Trophoblast cell (in vitro differentiated cells and primary cell): Measurements from ENCODE around the gene FERMT2.

Source experiments
- DNase-seq, 2 donors: peaks; one replicate each; pipeline ENCODE4 v3.0.0-alpha.2; 2016
- H2AFZ ChIP-seq: 2 replicates; pipeline ENCODE4 v1.6.1; 2013; ENCODE audit warnings: low read length, moderate library complexity, mild to moderate bottlenecking; ENCODE audit not compliant: insufficient read depth, poor library complexity
- H2AK5ac ChIP-seq: 2 replicates; pipeline ENCODE4 v1.6.1; 2013; ENCODE audit warnings: mild to moderate bottlenecking, low read length
- H2BK120ac ChIP-seq: 2 replicates; pipeline ENCODE4 v1.6.1; 2013; ENCODE audit warnings: low read length, mild to moderate bottlenecking, moderate library complexity; ENCODE audit not compliant: insufficient read depth, poor library complexity
- H2BK12ac ChIP-seq: 2 replicates; pipeline ENCODE4 v1.6.1; 2013; ENCODE audit warnings: mild to moderate bottlenecking, low read length, moderate library complexity
- H2BK5ac ChIP-seq: 2 replicates; pipeline ENCODE4 v1.6.1; 2013; ENCODE audit warnings: low read length, low read depth, moderate library complexity, mild to moderate bottlenecking; ENCODE audit not compliant: poor library complexity
- H3K14ac ChIP-seq: 2 replicates; pipeline ENCODE4 v1.6.1; 2013; ENCODE audit warnings: mild to moderate bottlenecking, low read length
- H3K18ac ChIP-seq: 2 replicates; pipeline ENCODE4 v1.6.1; 2013; ENCODE audit warnings: mild to moderate bottlenecking, low read length
- H3K23ac ChIP-seq: 2 replicates; pipeline ENCODE4 v1.6.1; 2013; ENCODE audit warnings: low read length
- H3K27ac ChIP-seq: 2 replicates; pipeline ENCODE4 v1.5.1; 2013; ENCODE audit warnings: low read depth, mild to moderate bottlenecking, inconsistent platforms, low read length, moderate library complexity
- H3K27me3 ChIP-seq: 2 replicates; pipeline ENCODE4 v1.6.1; 2013; ENCODE audit warnings: inconsistent platforms, mild to moderate bottlenecking, low read length, moderate library complexity; ENCODE audit not compliant: insufficient read depth
- H3K36me3 ChIP-seq, 2 experiments: 1 replicate in 1 of 2; 2 replicates in 1 of 2; pipeline ENCODE4 v1.6.1; 2013; ENCODE audit warnings: low read length in 2 of 2, mild to moderate bottlenecking in 2 of 2, moderate library complexity in 1 of 2; ENCODE audit not compliant: insufficient read depth in 2 of 2, control insufficient read depth in 1 of 2
- H3K4ac ChIP-seq: 2 replicates; pipeline ENCODE4 v1.6.1; 2013; ENCODE audit warnings: low read depth, mild to moderate bottlenecking, low read length, moderate library complexity
- H3K4me1 ChIP-seq, 2 experiments: 1 replicate in 1 of 2; 2 replicates in 1 of 2; pipeline ENCODE4 v1.6.1; 2013; ENCODE audit warnings: low read length in 2 of 2, mild to moderate bottlenecking in 2 of 2, moderate library complexity in 1 of 2; ENCODE audit not compliant: insufficient read depth in 2 of 2, control insufficient read depth in 1 of 2
- H3K4me2 ChIP-seq: 2 replicates; pipeline ENCODE4 v1.6.1; 2013; ENCODE audit warnings: inconsistent platforms, mild to moderate bottlenecking, low read length, moderate library complexity
- H3K4me3 ChIP-seq: 2 replicates; pipeline ENCODE4 v1.5.1; 2013; ENCODE audit warnings: mild to moderate bottlenecking, low read depth, low read length, inconsistent platforms
- H3K79me1 ChIP-seq: one replicate; pipeline ENCODE4 v1.6.1; 2013; ENCODE audit warnings: low read length
- H3K79me2 ChIP-seq: 2 replicates; pipeline ENCODE4 v1.6.1; 2013; ENCODE audit warnings: low read length, mild to moderate bottlenecking; ENCODE audit not compliant: control insufficient read depth, insufficient read depth, poor library complexity
- H3K9ac ChIP-seq: 2 replicates; pipeline ENCODE4 v1.6.1; 2013; ENCODE audit warnings: mild to moderate bottlenecking, low read length
- H3K9me3 ChIP-seq: 2 replicates; pipeline ENCODE4 v1.6.1; 2013; ENCODE audit warnings: low read depth, mild to moderate bottlenecking, control low read depth, inconsistent platforms, low read length; ENCODE audit not compliant: insufficient read depth
- H4K12ac ChIP-seq: 2 replicates; pipeline ENCODE4 v1.6.1; 2013; ENCODE audit warnings: low read depth, mild to moderate bottlenecking, low read length, moderate library complexity
- H4K8ac ChIP-seq: 2 replicates; pipeline ENCODE4 v1.6.1; 2013; ENCODE audit warnings: low read depth, mild to moderate bottlenecking, low read length, moderate library complexity
- H4K91ac ChIP-seq: one replicate; pipeline ENCODE4 v1.6.1; 2013; ENCODE audit warnings: low read depth, mild to moderate bottlenecking, low read length, moderate library complexity
- WGBS: extraction: QIAGEN DNeasy Blood & Tissue Kit; methylation state at CpG from one replicate; pipeline ENCODE4 v1.1.7; 2013; ENCODE audit warnings: missing lambda C conversion rate; ENCODE audit not compliant: insufficient read length, insufficient coverage; ENCODE audit errors: extremely low coverage; 5-methylcytosine and 5-hydroxymethylcytosine counted together

FERMT2 gene

DNA sequence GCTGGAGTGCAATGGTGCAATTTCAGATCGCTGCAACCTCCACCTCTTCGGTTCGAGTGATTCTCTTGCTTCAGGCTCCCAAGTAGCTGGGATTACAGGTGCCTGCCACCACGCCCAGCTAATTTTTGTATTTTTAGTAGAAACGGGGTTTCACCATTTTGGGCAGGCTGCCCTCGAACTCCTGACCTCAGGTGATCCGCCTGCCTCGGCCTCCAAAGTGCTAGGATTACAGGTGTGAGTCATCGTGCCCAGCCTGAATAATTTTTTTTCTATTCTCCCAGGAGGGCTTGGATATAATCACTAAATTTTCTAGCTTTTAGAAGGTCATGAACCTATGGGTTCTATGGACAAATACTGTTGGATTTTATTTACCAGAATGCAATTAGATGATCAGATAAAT is 114.8 kb downstream of the FERMT2 start:
- Histone ChIP-seq H2BK5ac (peak overlapping the region; percentile 89), H3K4me2 (no peak overlapping the region), H3K4me1 (peaks cover 7 to 10% of the 10 kb centered on the region in 2 experiments), H3K4ac (no peak overlapping the region), H2AK5ac (no peak overlapping the region), H4K12ac (no peak overlapping the region), H3K79me2 (no peaks in the 10 kb centered on the region), H3K9ac (no peak overlapping the region), H4K91ac (peak overlapping the region; percentile 66), H2AFZ (no peak overlapping the region), H2BK120ac (no peak overlapping the region), H3K18ac (no peak overlapping the region), H3K9me3 (no peaks in the 10 kb centered on the region), H4K8ac (no peak overlapping the region), H3K36me3 (no peaks in the 10 kb centered on the region), H3K27me3 (no peaks in the 10 kb centered on the region), H3K14ac (peak overlapping the region; percentile 51), H3K23ac (no peak overlapping the region), H2BK12ac (peak overlapping the region; percentile 92), H3K4me3 (no peak overlapping the region), H3K27ac (no peak overlapping the region), H3K79me1 (peaks cover 11% of the 10 kb centered on the region)
- DNase-seq = no peak
- WGBS = no CpG with 5 or more reads among the region's 9 CpGs

DNA sequence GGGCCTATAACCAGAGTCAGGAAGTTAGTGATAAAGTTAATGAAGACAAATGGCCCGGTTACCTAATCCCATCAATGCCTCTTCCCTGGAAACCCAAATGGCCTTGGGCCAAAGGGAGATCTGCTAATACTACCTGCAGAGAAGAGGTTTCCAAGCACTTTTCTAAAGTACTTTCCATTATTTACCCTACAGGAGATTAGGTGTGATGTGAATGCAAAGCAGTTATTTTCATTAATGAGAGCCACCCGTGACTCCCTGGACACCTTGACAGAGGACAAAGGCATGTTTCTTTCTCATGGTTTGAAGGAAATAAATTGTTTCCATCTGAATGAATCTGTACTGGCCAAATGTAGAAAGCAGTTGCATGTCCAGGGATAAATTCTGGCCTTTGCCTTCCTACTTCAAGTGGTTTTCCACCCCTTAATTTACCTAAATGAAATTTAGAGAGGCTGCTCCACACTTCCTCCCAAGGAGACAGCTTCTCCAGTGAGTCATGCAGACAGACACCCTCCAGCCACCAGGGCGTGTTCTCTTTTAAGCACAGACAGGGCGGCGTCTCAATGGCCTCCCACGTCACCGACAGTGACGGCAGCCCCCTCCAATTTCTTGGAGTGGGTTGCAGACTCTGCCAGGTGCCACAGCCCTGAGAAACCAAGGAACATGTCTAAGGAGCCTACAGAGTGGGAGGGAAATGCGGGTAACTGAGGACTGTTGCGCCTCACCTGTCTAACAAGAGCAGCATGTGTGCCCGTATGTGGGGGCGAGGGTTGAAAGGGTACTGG is 115.5 kb downstream of the FERMT2 start:
- Histone ChIP-seq H4K12ac (no peak overlapping the region), H3K23ac (no peak overlapping the region), H3K27ac (peak overlapping the region; percentile 88), H3K4me2 (peak overlapping the region; percentile 38), H2BK120ac (peak overlapping the region; percentile 93), H3K9ac (no peak overlapping the region), H3K79me2 (no peaks in the 10 kb centered on the region), H3K27me3 (no peaks in the 10 kb centered on the region), H3K36me3 (no peaks in the 10 kb centered on the region), H2BK5ac (peak overlapping the region; percentile 89), H2AK5ac (peak overlapping the region; percentile 72), H3K4ac (peak overlapping the region; percentile 59), H3K14ac (peak overlapping the region; percentile 86), H3K18ac (peak overlapping the region; percentile 97), H2AFZ (no peak overlapping the region), H3K4me3 (no peak overlapping the region), H3K79me1 (peaks cover 11% of the 10 kb centered on the region), H4K8ac (peak overlapping the region; percentile 80), H2BK12ac (peak overlapping the region; percentile 98), H3K9me3 (no peaks in the 10 kb centered on the region), H4K91ac (peak overlapping the region; percentile 92), H3K4me1 (peaks cover 7 to 10% of the 10 kb centered on the region in 2 experiments)
- no CpG with 5 or more reads among the region's 12 CpGs for WGBS
- DNase-seq = peak; percentile 89 to 97

DNA sequence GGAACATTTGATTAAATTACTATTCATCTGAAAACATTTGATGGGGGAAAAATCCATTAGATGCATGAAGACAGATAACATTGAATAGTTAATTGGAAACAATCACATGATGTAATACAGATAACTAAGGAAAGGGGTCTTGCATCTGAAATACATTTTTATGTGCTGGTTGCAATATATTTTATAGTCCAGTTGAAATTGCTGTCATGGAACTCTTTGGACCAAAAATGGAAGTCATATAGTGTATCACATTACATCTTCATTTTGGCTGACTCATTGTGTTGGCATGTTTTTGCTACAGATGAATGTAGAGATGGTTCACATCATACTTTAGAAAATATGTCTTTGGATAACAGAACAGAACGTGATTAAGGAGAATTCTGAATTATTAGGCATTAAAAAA is 116.4 kb downstream of the FERMT2 start:
- Histone ChIP-seq H3K4me2 (no peak overlapping the region), H2BK5ac (no peak overlapping the region), H4K91ac (no peak overlapping the region), H2AK5ac (no peak overlapping the region), H3K27ac (no peak overlapping the region), H2BK120ac (no peak overlapping the region), H2AFZ (no peak overlapping the region), H3K4me3 (no peak overlapping the region), H2BK12ac (no peak overlapping the region), H4K12ac (no peak overlapping the region), H3K14ac (no peak overlapping the region), H3K36me3 (no peaks in the 10 kb centered on the region), H3K4me1 (peaks cover 7 to 10% of the 10 kb centered on the region in 2 experiments), H3K4ac (no peak overlapping the region), H3K79me2 (no peaks in the 10 kb centered on the region), H3K27me3 (no peaks in the 10 kb centered on the region), H3K23ac (no peak overlapping the region), H4K8ac (no peak overlapping the region), H3K9ac (no peak overlapping the region), H3K79me1 (peaks cover 11% of the 10 kb centered on the region), H3K9me3 (no peaks in the 10 kb centered on the region), H3K18ac (no peak overlapping the region)
- WGBS = no CpG with 5 or more reads among the region's 1 CpG
- DNase-seq = peak; percentile 49 to 91

DNA sequence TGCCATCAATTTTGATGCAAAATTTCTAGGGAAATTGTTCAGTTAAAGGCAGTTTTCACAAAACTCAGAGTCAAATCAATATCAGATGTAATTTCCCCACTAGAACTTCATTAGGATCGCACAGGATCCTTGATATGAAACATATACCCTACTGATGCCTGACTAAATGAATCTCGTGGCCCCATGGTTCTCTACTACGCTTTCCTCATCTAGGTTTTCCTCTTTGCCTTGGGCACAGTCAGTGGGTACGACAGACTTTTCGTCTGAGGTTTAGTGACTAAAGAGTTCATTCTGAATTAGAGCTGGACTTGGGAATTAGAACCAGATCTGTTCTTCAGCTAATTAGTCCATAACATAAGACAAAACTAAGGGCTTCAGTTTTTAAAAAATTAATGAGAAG is 117.0 kb downstream of the FERMT2 start:
- Histone ChIP-seq H2AFZ (no peak overlapping the region), H3K79me1 (peaks cover 11% of the 10 kb centered on the region), H4K12ac (no peak overlapping the region), H3K9ac (no peak overlapping the region), H2BK5ac (no peak overlapping the region), H2BK12ac (peak overlapping the region; percentile 61), H3K23ac (no peak overlapping the region), H3K4me1 (peaks cover 7 to 10% of the 10 kb centered on the region in 2 experiments), H3K18ac (no peak overlapping the region), H3K79me2 (no peaks in the 10 kb centered on the region), H3K14ac (no peak overlapping the region), H3K4ac (no peak overlapping the region), H3K27ac (no peak overlapping the region), H3K9me3 (no peaks in the 10 kb centered on the region), H3K4me2 (no peak overlapping the region), H3K27me3 (no peaks in the 10 kb centered on the region), H3K4me3 (no peak overlapping the region), H2AK5ac (no peak overlapping the region), H2BK120ac (peak overlapping the region; percentile 7), H4K8ac (no peak overlapping the region), H4K91ac (no peak overlapping the region), H3K36me3 (no peaks in the 10 kb centered on the region)
- no CpG with 5 or more reads among the region's 5 CpGs for WGBS
- no peak for DNase-seq
